Measurements from ENCODE around the gene MBTPS2.

- TF ChIP-seq GATA2 (IDR thresholded peaks at IDR 0.05; ENCODE audit: low read depth, low read length), result no peak
- no peak for TF ChIP-seq GATA3 (IDR thresholded peaks at IDR 0.05; ENCODE audit: low read depth, low read length)
Observed at GRCh38 chrX:21905953-21906352, 66.5 kb downstream of the MBTPS2 start.

All from SH-SY5Y (cell line).